HG02759 (cell line): ENCODE measurements around the gene PIP4P1.

Experiments
- ATAC-seq: cut with Tn5 transposase; IDR thresholded peaks from one replicate; pipeline ENCODE4 v1.9.1; 2021; ENCODE audit warnings: mild to moderate bottlenecking, moderate library complexity; ENCODE audit not compliant: unreplicated experiment

Gene PIP4P1

DNA sequence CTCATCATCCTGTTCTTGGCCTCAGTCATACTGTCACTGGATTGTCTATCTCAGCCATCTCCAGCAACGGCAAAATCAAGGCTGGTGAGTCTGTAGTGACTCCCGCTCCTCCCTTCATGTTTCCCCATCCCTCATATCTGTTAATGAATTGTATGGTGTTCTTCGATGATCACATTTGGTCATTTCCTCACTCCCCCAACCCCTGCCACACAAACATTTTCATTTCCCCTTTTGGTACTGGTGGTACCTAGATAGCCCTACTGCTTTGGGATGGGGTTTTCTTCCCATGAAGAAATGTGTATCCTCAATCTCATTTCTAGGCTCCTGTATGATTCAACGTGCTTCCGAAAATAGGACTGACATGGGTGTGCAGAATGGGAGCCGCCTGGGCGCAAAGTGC, 22.6 kb downstream of the PIP4P1 start:
- ATAC-seq: no peak

GRCh38 chr14:20436363-20436755, 24.9 kb downstream of the PIP4P1 start:
- no peak for ATAC-seq

DNA sequence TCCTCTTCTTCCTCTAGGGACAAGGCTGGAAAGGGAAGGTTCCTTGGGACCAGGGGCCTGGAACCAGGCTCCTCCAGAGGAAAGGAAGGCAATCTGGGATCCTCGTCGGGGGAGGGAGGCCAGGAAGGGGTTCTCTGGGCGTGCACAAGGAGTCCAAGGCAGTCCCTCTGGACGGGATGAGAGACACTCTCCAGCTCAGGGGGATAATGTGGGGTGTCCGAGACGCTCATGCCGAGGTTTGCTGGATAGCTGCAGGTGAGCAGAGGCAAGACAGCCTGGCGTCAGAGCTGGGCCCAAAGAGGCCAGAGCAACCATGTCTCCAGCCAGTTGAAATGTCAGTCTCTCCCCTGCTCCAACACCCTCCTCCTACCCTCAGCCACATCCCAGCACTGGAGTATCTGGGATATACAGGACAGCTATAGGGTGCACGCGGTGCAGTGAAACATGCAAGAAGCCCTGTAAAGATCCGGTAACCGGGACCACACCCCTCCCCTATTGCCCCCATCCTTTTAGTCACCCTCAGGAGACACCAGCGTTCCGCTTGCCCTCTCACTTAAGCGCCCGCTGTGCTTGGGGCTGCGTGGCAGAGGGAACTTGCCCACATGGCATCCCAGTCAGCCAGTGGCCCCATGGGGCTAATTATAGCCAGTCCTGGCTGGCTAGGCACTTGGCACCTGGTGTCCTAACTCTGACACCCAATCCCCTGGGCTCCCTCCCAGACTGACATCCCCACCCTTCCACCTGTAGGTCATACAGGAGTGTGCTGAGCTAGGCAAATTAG, 25.5 kb downstream of the PIP4P1 start, which contains the start of gene KLHL33:
Gene KLHL33, minus strand, starts transcription at position 585 of the 781 bp plus-strand sequence. Its CDS starts 355 bp downstream, at position 230.
- ATAC-seq: no peak

DNA sequence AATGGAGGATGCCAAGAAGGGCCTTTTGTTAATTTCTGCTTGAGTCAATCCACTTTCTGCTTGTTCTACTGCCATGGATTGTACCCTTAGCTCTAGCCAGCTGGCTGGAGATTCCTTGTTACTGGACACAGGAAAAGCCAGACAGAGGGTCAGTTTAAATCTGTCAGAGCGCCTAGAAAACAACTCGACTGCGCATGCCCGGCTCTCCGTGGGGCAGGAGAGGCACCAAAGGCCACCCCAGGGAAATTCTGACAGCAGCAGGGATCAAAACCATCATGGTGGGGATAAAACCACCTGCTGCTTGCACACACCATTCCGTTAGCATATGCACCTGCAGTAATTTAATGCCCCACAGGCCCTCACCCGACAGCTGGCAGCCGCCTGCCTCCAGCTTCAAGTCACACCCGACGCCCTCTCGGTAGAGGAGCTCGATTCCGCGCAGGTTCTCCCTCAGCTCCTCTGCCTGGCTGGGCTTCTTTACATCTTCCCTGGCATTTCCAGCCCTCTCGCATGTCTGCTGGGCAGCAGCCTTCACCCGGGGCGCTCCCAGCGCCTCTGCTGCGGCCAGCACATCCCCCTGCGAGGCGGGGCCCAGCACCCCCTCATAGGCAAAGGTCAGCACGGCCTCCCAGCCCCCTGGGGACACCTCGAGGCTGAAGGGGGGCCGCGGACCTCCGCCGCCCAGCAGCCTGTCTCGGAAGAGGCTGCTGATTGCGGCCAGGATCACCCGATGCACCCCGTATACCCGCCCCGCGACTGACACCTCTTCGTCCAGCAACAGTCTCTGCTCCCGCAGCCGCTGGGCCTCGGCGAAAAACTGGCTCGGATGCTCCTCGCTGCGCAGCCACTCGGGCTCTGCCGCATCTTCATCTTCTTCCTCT, 26.3 kb downstream of the PIP4P1 start:
- ATAC-seq: no peak

GRCh38 chr14:20429801-20430669, 31.2 kb downstream of the PIP4P1 start:
- no peak for ATAC-seq

DNA sequence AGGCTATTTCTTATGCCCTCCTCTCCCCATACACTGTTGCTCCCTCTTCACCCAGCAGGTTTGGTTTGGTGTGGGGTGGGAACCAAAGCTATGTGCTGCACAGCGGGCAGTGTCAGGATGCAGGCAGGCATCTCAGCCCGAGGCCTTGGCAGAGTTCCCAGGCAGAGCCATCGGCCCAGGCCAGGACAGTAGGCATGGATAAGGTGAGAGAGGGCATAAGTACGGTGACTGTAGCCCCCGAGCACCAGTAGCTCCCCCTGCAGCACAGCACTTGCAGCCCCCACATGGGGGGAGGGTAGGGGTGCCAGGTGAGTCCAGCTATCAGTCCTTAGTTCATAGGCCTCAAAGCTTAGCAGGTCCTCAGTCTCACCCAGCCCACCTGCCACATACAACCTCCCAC, 32.4 kb downstream of the PIP4P1 start:
- ATAC-seq: no peak

GRCh38 chr14:20428010-20428365, 33.2 kb downstream of the PIP4P1 start:
- ATAC-seq: peak; percentile 49

- ATAC-seq: peak; percentile 79
Observed at GRCh38 chr14:20427231-20428009, 33.8 kb downstream of the PIP4P1 start.

GRCh38 chr14:20424851-20425250, 36.4 kb downstream of the PIP4P1 start:
- no peak for ATAC-seq

DNA sequence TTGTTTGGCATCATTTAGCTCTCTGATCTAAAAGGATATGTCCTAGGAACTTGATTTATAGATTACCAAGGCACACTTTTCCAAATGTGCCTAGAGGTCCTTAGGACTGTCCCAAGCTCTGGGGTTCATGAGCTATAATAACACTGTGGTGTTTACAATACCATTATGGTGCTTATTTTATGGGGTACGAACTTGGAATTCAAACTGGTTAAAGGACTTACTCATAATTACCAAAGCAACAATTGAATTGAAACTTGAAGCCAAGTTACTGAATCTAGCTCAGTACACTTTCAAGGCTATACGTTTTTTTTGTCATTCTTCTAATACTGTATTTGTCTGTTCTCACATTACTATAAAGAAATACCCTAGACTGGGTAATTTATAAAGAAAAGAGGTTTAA, 38.3 kb downstream of the PIP4P1 start:
- no peak for ATAC-seq

DNA sequence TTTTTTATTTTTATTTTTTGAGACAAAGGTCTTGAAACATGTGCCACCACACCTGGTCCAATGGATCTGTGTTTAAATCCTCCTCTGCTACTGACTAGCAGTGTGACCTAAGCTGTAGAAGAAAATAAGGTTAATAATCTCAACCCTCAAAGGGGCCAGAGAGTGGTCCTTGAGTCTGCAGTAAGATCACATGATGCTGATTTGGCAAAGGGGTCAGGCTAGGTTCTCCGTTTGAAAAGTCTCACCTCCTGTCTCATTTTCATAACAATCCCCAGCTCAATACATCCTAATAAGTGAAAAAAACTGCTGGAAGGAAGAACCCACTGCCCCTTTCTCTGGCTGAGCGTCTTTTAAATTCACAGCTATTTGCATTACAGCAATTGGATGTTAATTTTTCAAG, 40.0 kb downstream of the PIP4P1 start:
- ATAC-seq: no peak

GRCh38 chr14:20419419-20419818, 41.8 kb downstream of the PIP4P1 start:
- no peak for ATAC-seq

- no peak for ATAC-seq
Observed at GRCh38 chr14:20418501-20418909, 42.7 kb downstream of the PIP4P1 start.

- ATAC-seq: no peak
Observed at GRCh38 chr14:20417250-20418186, 43.7 kb downstream of the PIP4P1 start.

DNA sequence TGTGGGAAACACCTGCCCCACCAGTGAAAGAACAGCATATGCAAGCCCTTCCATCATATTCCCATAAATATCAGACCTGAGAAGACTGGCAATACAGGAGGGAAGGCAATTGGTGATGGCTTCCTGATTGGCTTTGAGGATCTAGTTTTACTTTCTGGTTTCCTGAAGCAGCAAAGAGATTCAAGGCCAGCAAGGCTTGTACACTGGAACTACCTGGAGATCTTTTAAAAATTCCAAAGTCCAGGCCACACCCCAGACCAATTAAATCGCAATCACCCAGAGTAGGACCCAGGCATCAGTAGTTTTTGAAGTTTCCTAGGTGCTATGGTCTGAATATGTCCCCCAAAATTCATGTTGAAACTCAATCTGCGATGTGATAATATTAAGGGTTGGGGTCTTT, 45.0 kb downstream of the PIP4P1 start:
- no peak for ATAC-seq

- peak; percentile 42 for ATAC-seq
Observed at GRCh38 chr14:20415782-20416206, 45.4 kb downstream of the PIP4P1 start.

DNA sequence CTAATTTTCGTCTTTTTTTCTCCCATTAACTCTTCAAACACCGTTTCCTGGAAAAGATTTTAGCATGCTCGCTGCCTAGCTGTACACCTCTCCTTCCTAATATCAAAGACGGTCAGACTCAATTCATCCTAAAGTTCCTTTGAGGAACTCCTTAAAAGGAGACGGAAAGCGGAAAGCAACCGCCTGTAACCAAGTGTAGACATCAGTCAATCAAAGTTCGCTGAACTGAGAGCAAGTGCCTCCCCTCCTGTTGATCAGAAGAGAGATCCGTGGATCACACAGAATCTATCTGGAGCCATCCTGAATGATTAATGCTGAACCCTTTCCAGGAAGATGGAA, 47.5 kb downstream of the PIP4P1 start:
- ATAC-seq: peak; percentile 46

DNA sequence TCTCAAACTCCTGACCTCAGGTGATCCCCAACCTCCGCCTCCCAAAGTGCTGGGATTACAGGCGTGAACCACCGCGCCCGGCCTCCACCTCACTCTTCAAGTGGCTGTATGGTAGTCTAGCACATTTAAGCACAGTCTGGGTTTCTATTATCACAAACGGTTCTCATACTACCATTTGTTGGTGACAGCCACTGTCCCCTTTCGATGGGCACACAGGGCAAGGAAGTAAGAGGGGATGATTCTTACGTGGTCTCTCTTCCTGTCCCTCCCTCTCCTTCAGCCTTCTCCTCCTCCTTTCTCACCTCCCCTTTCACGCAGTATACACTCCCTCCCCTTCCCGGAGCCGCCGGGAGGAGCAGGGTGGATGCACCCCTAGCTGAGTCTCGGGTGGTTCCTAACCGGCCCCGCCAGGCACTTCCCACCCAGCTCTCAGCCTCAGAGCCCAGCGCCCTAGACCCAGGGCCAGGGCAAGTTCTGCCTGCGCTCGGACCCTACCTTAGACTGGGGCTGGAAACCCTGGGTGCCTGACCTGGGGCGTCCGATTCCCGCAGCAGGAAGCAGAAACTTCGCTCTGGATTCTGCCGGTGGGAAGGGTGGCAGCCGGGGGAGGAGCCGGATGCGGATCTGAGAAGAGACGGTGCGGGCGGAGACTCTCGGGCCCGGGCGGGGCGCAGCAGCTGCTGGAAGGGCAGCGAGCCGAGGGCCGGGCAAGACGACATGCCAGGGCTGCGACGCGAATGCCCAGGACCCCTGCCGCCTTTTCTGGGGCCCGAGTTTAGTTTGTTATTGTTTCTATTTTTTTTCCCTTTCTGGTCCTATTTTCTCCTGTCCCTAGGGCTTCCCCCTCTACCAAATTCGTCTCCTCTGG, 48.1 kb downstream of the PIP4P1 start, which contains the start of gene TEP1:
Gene TEP1, minus strand, starts transcription at position 626 of the 868 bp plus-strand sequence. CDS start 5,062 bp downstream, outside the sequence.
- ATAC-seq: peak; percentile 86
